HepG2 (cell line): ENCODE data around the gene KCNMB2. TPM values are rescaled to one million over a fixed set of nuclear protein-coding genes. Genes with fewer than 3 reads are reported as not detected.

Experiments used
- ATAC-seq: fragments of 200-7000 bp; cut with Tn5 transposase; 3 replicates; pipeline ENCODE4 v1.9.1; 2020; ENCODE audit warnings: mild to moderate bottlenecking, moderate library complexity
- BruUV-seq: library from RNA; stranded (reverse); fragments of 400-500 nt; replicated peaks from 2 replicates; lab custom pipeline; 2021; lab: Mats Ljungman, UMichigan
- CTCF ChIA-PET: fragments of 300-600 bp; formaldehyde crosslinking; extraction: SDS; loops from one replicate; lab custom pipeline; 2021; ENCODE audit warnings: low total read pairs, inconsistent platforms, low intra/inter-chr PET ratio; lab: Yijun Ruan, JAX
- POLR2A ChIA-PET: fragments of 350-600 bp; sonication (Branson Sonifier 250); formaldehyde crosslinking; loops from one replicate; lab custom pipeline; 2020; ENCODE audit warnings: antibody characterized with exemption, inconsistent platforms; lab: Yijun Ruan, JAX
- DNase-seq: peaks from one replicate; pipeline ENCODE4 v3.0.0-alpha.2; 2015; ENCODE audit warnings: low spot score
- FAIRE-seq: peaks from 3 replicates; lab custom pipeline; 2011; peaks lifted over from hg19 to GRCh38; lab: Jason Lieb, UNC
- H2AFZ ChIP-seq: one replicate; pipeline ENCODE4 v1.6.1; 2011; ENCODE audit warnings: low read length, inconsistent platforms
- H3K27ac ChIP-seq: fragments of 300-600 bp; 3 replicates; pipeline ENCODE4 v1.8.0; 2011; ENCODE audit warnings: mixed run types, mild to moderate bottlenecking, mixed read lengths, low read length, inconsistent platforms; ENCODE audit not compliant: insufficient read depth; ENCODE audit errors: extremely low read length
- H3K27me3 ChIP-seq, 2 experiments: fragments of 200-600 bp in 1 of 2; 2 replicates in 1 of 2; 3 replicates in 1 of 2; pipeline versions ENCODE4 v1.6.0 to v1.8.0; 2011; ENCODE audit warnings: low read length in 2 of 2, mild to moderate bottlenecking in 2 of 2, moderate library complexity in 2 of 2, inconsistent platforms in 1 of 2; ENCODE audit not compliant: insufficient read depth in 2 of 2, control insufficient read depth in 1 of 2
- H3K36me3 ChIP-seq, 2 experiments: fragments of 200-600 bp in 1 of 2; replicated peaks in 1 of 2; 2 replicates in 1 of 2; 3 replicates in 1 of 2; pipeline versions ENCODE4 v1.5.1 to v1.8.0; 2011; ENCODE audit warnings: low read length in 2 of 2, inconsistent platforms in 1 of 2; ENCODE audit not compliant: insufficient read depth in 2 of 2, control insufficient read depth in 1 of 2
- H3K4me1 ChIP-seq: 2 replicates; pipeline ENCODE4 v1.5.1; 2012; ENCODE audit warnings: low read length, inconsistent platforms; ENCODE audit not compliant: insufficient read depth
- H3K4me2 ChIP-seq: 2 replicates; pipeline ENCODE4 v1.6.0; 2011; ENCODE audit warnings: low read depth, low read length, inconsistent platforms
- H3K4me3 ChIP-seq, 3 experiments: fragments of 200-600 bp in 1 of 3; sonication (generic), shearing (Covaris generic) in 1 of 3; replicated peaks in 1 of 3; 2 replicates each; pipeline ENCODE4 v1.5.1; 2011 to 2016; ENCODE audit warnings: low read length in 3 of 3, inconsistent platforms in 2 of 3, low read depth in 2 of 3, mild to moderate bottlenecking in 2 of 3, control low read depth in 1 of 3, mixed read lengths in 1 of 3; ENCODE audit not compliant: insufficient read depth in 1 of 3
- H3K79me2 ChIP-seq: one replicate; pipeline ENCODE4 v1.6.1; 2011; ENCODE audit warnings: low read length, inconsistent platforms; ENCODE audit not compliant: insufficient read depth
- H3K9ac ChIP-seq: 2 replicates; pipeline ENCODE4 v1.6.0; 2011; ENCODE audit warnings: mild to moderate bottlenecking, low read depth, low read length, inconsistent platforms; ENCODE audit not compliant: insufficient read depth
- H3K9me3 ChIP-seq: 2 replicates; pipeline ENCODE4 v1.5.1; 2012; ENCODE audit warnings: mild to moderate bottlenecking, low read length
- H4K20me1 ChIP-seq: 2 replicates; pipeline ENCODE4 v1.6.0; 2011; ENCODE audit warnings: inconsistent platforms, mild to moderate bottlenecking, low read length, moderate library complexity; ENCODE audit not compliant: insufficient read depth
- AKAP8 ChIP-seq: sonication (generic); formaldehyde crosslinking; IDR thresholded peaks from 2 replicates; pipeline ENCODE4 v1.5.1; 2020; ENCODE audit warnings: mild to moderate bottlenecking, missing genetic modification reagents
- FOXJ3 ChIP-seq: sonication (generic); formaldehyde crosslinking; IDR thresholded peaks from 2 replicates; pipeline ENCODE4 v1.4.0; 2020; ENCODE audit warnings: missing genetic modification reagents, mild to moderate bottlenecking, borderline replicate concordance
- KLF13 ChIP-seq: sonication (generic); formaldehyde crosslinking; IDR thresholded peaks from 2 replicates; pipeline ENCODE4 v1.4.0; 2020; ENCODE audit warnings: mild to moderate bottlenecking, missing genetic modification reagents
- SNAPC5 ChIP-seq: sonication (generic); formaldehyde crosslinking; IDR thresholded peaks from 2 replicates; pipeline ENCODE4 v1.8.1; 2023; ENCODE audit warnings: mild to moderate bottlenecking, missing genetic modification reagents, borderline replicate concordance
- THRA ChIP-seq: sonication (generic); formaldehyde crosslinking; IDR thresholded peaks from 2 replicates; pipeline ENCODE4 v1.4.0; 2020; ENCODE audit warnings: missing genetic modification reagents, borderline replicate concordance
- ZBTB44 ChIP-seq: sonication (generic); formaldehyde crosslinking; IDR thresholded peaks from 2 replicates; pipeline ENCODE4 v1.4.0; 2020; ENCODE audit warnings: missing genetic modification reagents
- ZFP36L2 ChIP-seq: sonication (generic); formaldehyde crosslinking; IDR thresholded peaks from 2 replicates; pipeline ENCODE4 v1.4.0; 2020; ENCODE audit warnings: missing genetic modification reagents
- ZNF142 ChIP-seq: sonication (generic); formaldehyde crosslinking; IDR thresholded peaks from 2 replicates; pipeline ENCODE4 v1.4.0; 2020; ENCODE audit warnings: missing genetic modification reagents
- ZNF589 ChIP-seq: sonication (generic); formaldehyde crosslinking; conservative IDR thresholded peaks from 2 replicates; pipeline ENCODE4 v1.8.0; 2022; ENCODE audit warnings: mild to moderate bottlenecking, moderate library complexity, missing genetic modification reagents
- WGBS: methylation state at CpG from one replicate; pipeline ENCODE4 v1.1.6; 2017; ENCODE audit warnings: low lambda C conversion rate; 5-methylcytosine and 5-hydroxymethylcytosine counted together
- in situ Hi-C: cut with HindIII; loops from 2 replicates; pipeline ENCODE4 v1.10.0; 2017; ENCODE audit warnings: low pct_unique_long_range_greater_than_20kb; ENCODE audit not compliant: extremely low pct_ligation_motif_present
- intact Hi-C: fragments of 100-400 bp; cut with micrococcal nuclease; formaldehyde crosslinking; loops from one replicate; pipeline ENCODE4 v1.10.0; 2022; ENCODE audit not compliant: unreplicated experiment
- polyA plus RNA-seq, 8 experiments: library from polyadenylated mRNA; depleted of rRNA in 3 of 8; stranded (reverse) in 7 of 8; unstranded in 1 of 8; fragments of >200 nt; fragmentation: Illumina TruSeq in 4 of 8; extraction: Trizol in 4 of 8; gene quantifications; 2 replicates each; pipeline versions ENCODE4 v1.2.1 to v1.2.3, GENCODE V29; 2011 to 2016; ENCODE audit warnings: low read depth in 4 of 8, missing spikeins in 1 of 8, mixed read lengths in 1 of 8; ENCODE audit not compliant: insufficient read depth in 1 of 8
- total RNA-seq, 5 experiments: library from RNA; depleted of rRNA; stranded (reverse); fragments of >200 nt; fragmentation: Illumina TruSeq; extraction: Trizol; gene quantifications; 2 replicates each; pipeline ENCODE4 v1.2.3, GENCODE V29; 2016; ENCODE audit warnings: low read depth in 1 of 5

The KCNMB2 gene
- total and polyA plus RNA-seq, 2 of the 13 experiments (the other 11 are each of a cell fraction or from before 2014, with no cell fraction given), result not detected

GRCh38 chr3:178602856-178603255 is 66.6 kb downstream of the KCNMB2 start:
- no TSS peak for BruUV-seq
- Histone ChIP-seq H3K27me3 (no peaks in the 10 kb centered on the region; a peak in 1 of 5 replicates), H2AFZ (no peak overlapping the region), H3K9me3 (no peaks in the 10 kb centered on the region), H3K27ac (no peak overlapping the region), H4K20me1 (no peaks in the 10 kb centered on the region), H3K79me2 (no peaks in the 10 kb centered on the region), H3K4me3 (no peak overlapping the region), H3K9ac (no peak overlapping the region), H3K4me1 (no peaks in the 10 kb centered on the region), H3K36me3 (no peaks in the 10 kb centered on the region), H3K4me2 (no peak overlapping the region)
- in situ Hi-C loops, result no loop called here
- FAIRE-seq (no peak), DNase-seq (no peak), ATAC-seq (no peak)
- intact Hi-C loops, result no loop called here
- CTCF ChIA-PET, result no interaction called here
- 0% methylated on average over 1 of the region's 2 CpGs for WGBS
- POLR2A ChIA-PET, result no interaction called here
- TF ChIP-seq ZFP36L2 (CRISPR knock-in tag) (no peak), FOXJ3 (no peak), KLF13 (no peak), SNAPC5 (CRISPR knock-in tag) (no peak)
- TF ChIP-seq, all 625 proteins: peak for 0

- Histone ChIP-seq H3K4me2 (no peak overlapping the region), H3K4me3 (no peak overlapping the region), H3K9me3 (no peaks in the 10 kb centered on the region), H2AFZ (no peak overlapping the region), H4K20me1 (no peaks in the 10 kb centered on the region), H3K9ac (no peak overlapping the region), H3K4me1 (no peaks in the 10 kb centered on the region), H3K79me2 (no peaks in the 10 kb centered on the region), H3K27me3 (no peaks in the 10 kb centered on the region; a peak in 1 of 5 replicates), H3K36me3 (no peaks in the 10 kb centered on the region), H3K27ac (no peak overlapping the region)
- in situ Hi-C loops, result no loop called here
- no TSS peak for BruUV-seq
- CTCF ChIA-PET, result no interaction called here
- FAIRE-seq, result no peak
- TF ChIP-seq ZBTB44 (CRISPR knock-in tag) (no peak), ZNF589 (CRISPR knock-in tag) (no peak), THRA (CRISPR knock-in tag) (no peak), ZNF142 (CRISPR knock-in tag) (no peak), AKAP8 (CRISPR knock-in tag) (no peak)
- POLR2A ChIA-PET, result no interaction called here
- no peak for ATAC-seq
- intact Hi-C loops, result no loop called here
- 0% methylated on average over 1 of the region's 1 CpG for WGBS
- no peak for DNase-seq
These were observed 67.5 kb downstream of the KCNMB2 start for GRCh38 chr3:178603735-178604134.
